ENCODE results near the gene HES5.

HES5 gene

GRCh38 chr1:2514863-2515762 is 14.9 kb downstream of the HES5 start:
- no peak for DNase-seq (ENCODE audit: low spot score)

- no peak for DNase-seq (ENCODE audit: low spot score)
These were observed 16.0 kb downstream of the HES5 start for GRCh38 chr1:2513939-2514652.

GRCh38 chr1:2512862-2513421 is 17.1 kb downstream of the HES5 start:
- no peak for DNase-seq (ENCODE audit: low spot score)

- no peak for DNase-seq (ENCODE audit: low spot score)
These were observed 19.5 kb downstream of the HES5 start for GRCh38 chr1:2510366-2511155.

- DNase-seq (ENCODE audit: low spot score) = no peak
These were observed 20.5 kb downstream of the HES5 start for GRCh38 chr1:2509589-2509988.

GRCh38 chr1:2508751-2509150 is 21.3 kb downstream of the HES5 start:
- DNase-seq (ENCODE audit: low spot score) = no peak

GRCh38 chr1:2508180-2508579 is 21.9 kb downstream of the HES5 start:
- no peak for DNase-seq (ENCODE audit: low spot score)

GRCh38 chr1:2507744-2508155 is 22.3 kb downstream of the HES5 start:
- DNase-seq (ENCODE audit: low spot score) = no peak

GRCh38 chr1:2506901-2507565 is 23.0 kb downstream of the HES5 start:
- no peak for DNase-seq (ENCODE audit: low spot score)

- peak; percentile 67 for DNase-seq (ENCODE audit: low spot score)
These were observed 23.8 kb downstream of the HES5 start for GRCh38 chr1:2506007-2506860.

- peak; percentile 61 for DNase-seq (ENCODE audit: low spot score)
These were observed 24.5 kb downstream of the HES5 start for GRCh38 chr1:2505461-2505994.

- no peak for DNase-seq (ENCODE audit: low spot score)
These were observed 25.2 kb downstream of the HES5 start for GRCh38 chr1:2504949-2505272.

GRCh38 chr1:2504225-2504948 is 25.7 kb downstream of the HES5 start:
- no peak for DNase-seq (ENCODE audit: low spot score)

- DNase-seq (ENCODE audit: low spot score) = peak; percentile 77
These were observed 26.4 kb downstream of the HES5 start for GRCh38 chr1:2503554-2504224.

- DNase-seq (ENCODE audit: low spot score) = no peak
These were observed 27.2 kb downstream of the HES5 start for GRCh38 chr1:2502661-2503553.

GRCh38 chr1:2502210-2502609 is 27.9 kb downstream of the HES5 start:
- no peak for DNase-seq (ENCODE audit: low spot score)

GRCh38 chr1:2501820-2502119 is 28.3 kb downstream of the HES5 start:
- no peak for DNase-seq (ENCODE audit: low spot score)

- no peak for DNase-seq (ENCODE audit: low spot score)
These were observed 28.8 kb downstream of the HES5 start for GRCh38 chr1:2501041-2501819.

Data from iPS-NIHi11 (cell line).